ENCODE results near the gene FAM13A.
A peak's percentile ranks its signal among the peaks of the same experiment; 100 is the strongest.
"Not testable (repeated sequence)": the region's sequence is repeated elsewhere in the genome, so short reads cannot be mapped to it uniquely, and the experiment has no call there.

FAM13A gene

DNA sequence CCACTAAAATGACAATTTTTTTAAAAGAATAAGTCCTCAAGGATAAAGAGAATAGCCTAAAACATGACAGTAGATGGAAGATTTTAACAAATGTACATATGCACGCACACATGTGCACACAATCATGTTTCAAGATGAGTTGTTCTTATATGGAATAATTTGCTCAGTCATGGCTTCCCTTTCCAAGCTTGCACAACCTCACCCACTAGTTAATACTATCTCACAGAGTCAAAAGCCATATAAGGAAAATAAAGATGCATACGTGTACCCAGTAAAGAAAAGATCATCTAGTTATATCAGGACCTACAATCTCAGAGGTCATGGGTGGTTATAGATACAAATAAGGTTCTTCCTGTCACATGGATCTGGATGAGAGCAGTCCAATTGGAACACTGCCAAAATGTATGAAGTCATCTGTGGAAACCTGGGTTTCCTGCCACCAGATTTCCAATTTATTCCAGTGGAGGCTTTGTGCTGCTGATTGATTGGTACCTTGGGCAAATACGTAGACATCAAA, 56.1 kb downstream of the FAM13A start:
- TF ChIP-seq, protein P1, sequence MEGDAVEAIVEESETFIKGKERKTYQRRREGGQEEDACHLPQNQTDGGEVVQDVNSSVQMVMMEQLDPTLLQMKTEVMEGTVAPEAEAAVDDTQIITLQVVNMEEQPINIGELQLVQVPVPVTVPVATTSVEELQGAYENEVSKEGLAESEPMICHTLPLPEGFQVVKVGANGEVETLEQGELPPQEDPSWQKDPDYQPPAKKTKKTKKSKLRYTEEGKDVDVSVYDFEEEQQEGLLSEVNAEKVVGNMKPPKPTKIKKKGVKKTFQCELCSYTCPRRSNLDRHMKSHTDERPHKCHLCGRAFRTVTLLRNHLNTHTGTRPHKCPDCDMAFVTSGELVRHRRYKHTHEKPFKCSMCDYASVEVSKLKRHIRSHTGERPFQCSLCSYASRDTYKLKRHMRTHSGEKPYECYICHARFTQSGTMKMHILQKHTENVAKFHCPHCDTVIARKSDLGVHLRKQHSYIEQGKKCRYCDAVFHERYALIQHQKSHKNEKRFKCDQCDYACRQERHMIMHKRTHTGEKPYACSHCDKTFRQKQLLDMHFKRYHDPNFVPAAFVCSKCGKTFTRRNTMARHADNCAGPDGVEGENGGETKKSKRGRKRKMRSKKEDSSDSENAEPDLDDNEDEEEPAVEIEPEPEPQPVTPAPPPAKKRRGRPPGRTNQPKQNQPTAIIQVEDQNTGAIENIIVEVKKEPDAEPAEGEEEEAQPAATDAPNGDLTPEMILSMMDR (IDR thresholded peaks at IDR 0.05; ENCODE audit: insufficient read depth, low read depth, low read length, missing control alignments): no peak
- H3K4me3 ChIP-seq (ENCODE audit: low read length): no peak overlapping the region
- DNase-seq (ENCODE audit: low read depth): peak; percentile 81

DNA sequence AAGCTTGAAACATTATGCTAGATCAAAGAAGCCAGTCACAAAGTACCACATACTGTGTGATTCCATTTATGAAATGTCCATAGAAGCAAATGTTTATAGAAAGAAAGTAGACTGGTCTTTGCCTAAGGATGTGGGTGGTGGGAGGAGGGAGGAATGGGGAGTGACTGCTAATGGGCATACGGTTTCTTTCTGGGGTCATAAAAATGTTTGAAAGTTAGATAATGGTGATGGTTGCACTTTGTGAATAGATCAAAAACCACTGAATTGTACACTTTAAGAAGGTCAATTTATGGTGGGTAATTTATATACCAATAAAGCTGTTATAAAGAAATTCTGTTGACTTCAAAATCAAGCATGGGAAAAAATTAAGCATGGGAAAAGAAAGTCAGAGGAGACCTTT, 56.6 kb downstream of the FAM13A start:
- TF ChIP-seq, protein P1 (IDR thresholded peaks at IDR 0.05; ENCODE audit: insufficient read depth, low read depth, low read length, missing control alignments): no peak
- DNase-seq (ENCODE audit: low read depth): no peak
- no peak overlapping the region for H3K4me3 ChIP-seq (ENCODE audit: low read length)

DNA sequence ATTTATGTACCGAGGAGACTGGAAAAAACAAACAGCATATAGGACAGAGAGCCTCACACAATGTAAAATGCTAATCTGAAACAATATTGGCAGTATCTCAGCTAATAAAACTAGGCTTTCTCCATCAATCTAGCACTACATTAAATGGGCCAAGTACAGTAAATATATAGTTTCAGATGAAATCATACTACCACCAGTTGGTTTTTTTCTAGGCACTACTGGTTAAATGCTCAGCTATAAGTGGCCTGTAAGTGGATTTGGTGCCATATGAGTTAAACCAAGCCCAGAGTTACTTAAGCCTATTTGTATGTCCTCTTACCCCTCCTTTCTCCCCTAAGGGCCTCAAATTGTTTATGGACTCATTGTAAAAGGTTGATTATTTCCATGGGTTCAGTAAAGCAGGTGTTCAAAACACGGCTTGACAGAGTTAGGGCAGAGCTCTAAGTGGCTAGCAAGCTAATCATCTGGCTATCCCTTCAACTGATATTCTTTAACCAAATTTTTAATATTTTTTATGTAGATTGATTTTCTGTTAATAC, 57.5 kb downstream of the FAM13A start:
- TF ChIP-seq, protein P1 (IDR thresholded peaks at IDR 0.05; ENCODE audit: insufficient read depth, low read depth, low read length, missing control alignments): no peak
- no peak for DNase-seq (ENCODE audit: low read depth)

DNA sequence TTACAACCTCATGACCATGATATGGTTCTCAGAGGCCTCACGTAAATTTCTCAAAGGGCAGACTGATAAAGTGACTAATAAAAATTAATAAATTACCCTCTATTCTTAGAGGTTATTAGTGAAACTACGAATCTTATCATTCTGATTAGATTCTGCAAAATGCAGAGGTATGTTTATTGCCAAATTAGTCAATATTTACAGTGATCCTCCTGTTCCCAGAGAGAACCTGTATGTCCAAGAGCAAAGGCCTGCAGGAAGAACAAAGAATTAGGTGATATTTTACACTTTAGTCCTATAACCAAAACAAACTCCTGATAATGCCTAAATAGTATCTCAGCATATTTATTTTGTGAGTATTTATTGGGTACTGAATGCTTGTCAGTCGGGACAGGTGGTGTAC, 58.1 kb downstream of the FAM13A start:
- no peak for DNase-seq (ENCODE audit: low read depth)

More for the DNA sequence above, 57.5 kb downstream of the FAM13A start:
- H3K4me3 ChIP-seq (ENCODE audit: low read length): no peak overlapping the region

DNA sequence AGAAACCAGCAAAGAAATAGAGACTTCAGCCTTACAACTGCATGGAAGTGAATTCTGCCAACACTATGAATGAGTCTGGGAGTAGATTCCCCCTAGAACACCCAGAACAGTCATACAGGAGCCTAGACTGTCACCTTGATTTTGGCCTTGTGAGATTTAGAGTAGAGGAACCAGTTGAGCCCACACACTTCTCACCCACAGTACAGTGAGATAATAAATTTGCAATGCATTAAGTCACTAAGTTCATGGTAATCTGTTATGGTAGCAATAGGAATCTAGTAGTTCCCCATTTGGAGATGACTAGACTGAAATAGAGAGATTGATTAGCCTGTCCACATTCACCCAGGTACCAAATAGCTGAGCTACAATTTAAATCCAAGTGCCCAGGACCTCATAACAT, 59.0 kb downstream of the FAM13A start:
- H3K4me3 ChIP-seq (ENCODE audit: low read length): no peak overlapping the region
- TF ChIP-seq, protein P1 (IDR thresholded peaks at IDR 0.05; ENCODE audit: insufficient read depth, low read depth, low read length, missing control alignments): no peak
- no peak for DNase-seq (ENCODE audit: low read depth)

More for the DNA sequence above, 58.1 kb downstream of the FAM13A start:
- TF ChIP-seq, protein P1 (IDR thresholded peaks at IDR 0.05; ENCODE audit: insufficient read depth, low read depth, low read length, missing control alignments): no peak
- H3K4me3 ChIP-seq (ENCODE audit: low read length): no peak overlapping the region

DNA sequence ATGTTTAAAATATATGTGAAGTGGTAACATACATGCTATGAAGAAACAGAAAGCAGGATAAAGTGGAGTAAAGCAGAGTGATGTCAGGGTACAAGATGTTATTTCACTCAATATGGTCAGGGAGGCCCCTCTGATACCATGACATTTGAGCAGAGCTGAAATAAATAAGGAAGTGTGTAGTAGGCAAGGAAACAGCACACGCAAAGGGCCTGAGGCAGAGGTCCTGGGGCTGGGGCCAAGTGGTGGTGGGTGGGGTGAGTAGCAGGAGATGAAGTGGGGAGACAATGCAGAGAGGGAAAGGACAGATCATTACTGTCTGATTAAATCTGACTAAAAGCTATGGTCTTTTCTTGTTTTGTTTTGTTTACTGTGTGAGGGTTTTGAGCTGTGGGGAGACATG, 61.1 kb downstream of the FAM13A start:
- no peak overlapping the region for H3K4me3 ChIP-seq (ENCODE audit: low read length)
- DNase-seq (ENCODE audit: low read depth): no peak
- TF ChIP-seq, protein P1 (IDR thresholded peaks at IDR 0.05; ENCODE audit: insufficient read depth, low read depth, low read length, missing control alignments): no peak

DNA sequence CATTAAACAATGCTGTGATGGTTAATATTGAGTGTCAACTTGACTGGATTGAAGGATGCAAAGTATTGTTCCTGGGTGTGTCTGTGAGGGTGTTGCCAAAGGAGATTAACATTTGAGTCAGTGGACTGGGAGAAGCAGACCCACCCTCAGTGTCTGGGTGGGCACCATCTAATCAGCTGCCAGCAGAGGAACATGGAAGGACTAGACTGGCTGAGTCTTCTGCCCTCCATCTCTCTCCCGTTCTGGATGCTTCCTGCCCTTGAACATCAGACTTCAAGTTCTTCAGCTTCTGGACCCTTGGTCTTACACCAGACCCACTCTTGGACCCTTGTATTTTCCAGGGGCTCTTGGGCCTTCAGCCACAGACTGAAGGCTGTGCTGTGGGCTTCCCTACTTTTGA, 61.7 kb downstream of the FAM13A start:
- not testable (repeated sequence) for H3K4me3 ChIP-seq (ENCODE audit: low read length); DNase-seq (ENCODE audit: low read depth)

Data from epithelial cell of esophagus (primary cell).